GM12878 (cell line): ENCODE measurements around the gene NUDT3. TPM values are rescaled to one million over a fixed set of nuclear protein-coding genes. Genes with fewer than 3 reads are reported as not detected.

Experiments
- CHD2 ChIP-seq: IDR thresholded peaks from 2 replicates; pipeline ENCODE4 v1.6.1; 2011; ENCODE audit warnings: low read depth, low read length, improper control_type of control experiment, borderline replicate concordance
- E2F4 ChIP-seq: IDR thresholded peaks from 2 replicates; pipeline ENCODE4 v1.6.1; 2012; ENCODE audit warnings: low read depth, low read length, improper control_type of control experiment
- E2F8 ChIP-seq: fragments of 450-650 bp; IDR thresholded peaks from 2 replicates; pipeline ENCODE4 v1.6.1; 2018; ENCODE audit warnings: mild to moderate bottlenecking, low read depth, moderate library complexity; ENCODE audit not compliant: partially characterized antibody
- EP300 ChIP-seq, 2 experiments: fragments of 150-350 bp in 1 of 2; IDR thresholded peaks; 2 replicates each; pipeline ENCODE4 v1.6.1; 2011 to 2012; ENCODE audit warnings: low read depth in 2 of 2, low read length in 2 of 2, borderline replicate concordance in 1 of 2, improper control_type of control experiment in 1 of 2, inconsistent platforms in 1 of 2; ENCODE audit not compliant: control insufficient read depth in 1 of 2
- ESRRA ChIP-seq: IDR thresholded peaks from 2 replicates; pipeline ENCODE4 v1.6.1; 2012; ENCODE audit warnings: mild to moderate bottlenecking, low read length, improper control_type of control experiment
- FOXM1 ChIP-seq: IDR thresholded peaks from 2 replicates; pipeline ENCODE4 v1.6.1; 2012; ENCODE audit warnings: low read depth, mild to moderate bottlenecking, inconsistent platforms, low read length, moderate library complexity
- GABPA ChIP-seq: IDR thresholded peaks from 2 replicates; pipeline ENCODE4 v1.6.1; 2014; ENCODE audit warnings: antibody characterized with exemption, low read depth, mild to moderate bottlenecking, inconsistent platforms
- KLF5 ChIP-seq: fragments of 450-650 bp; IDR thresholded peaks from 2 replicates; pipeline ENCODE4 v1.6.1; 2014; ENCODE audit warnings: mild to moderate bottlenecking; ENCODE audit not compliant: partially characterized antibody
- NBN ChIP-seq: fragments of 450-650 bp; IDR thresholded peaks from 2 replicates; pipeline ENCODE4 v1.6.1; 2016
- NR2C1 ChIP-seq: fragments of 450-650 bp; IDR thresholded peaks from 2 replicates; pipeline ENCODE4 v1.6.1; 2017; ENCODE audit warnings: antibody characterized with exemption, mild to moderate bottlenecking, moderate library complexity
- NRF1 ChIP-seq: conservative IDR thresholded peaks from 2 replicates; pipeline ENCODE4 v1.6.1; 2011; ENCODE audit warnings: mild to moderate bottlenecking, low read depth, low read length, improper control_type of control experiment
- POLR2AphosphoS2 ChIP-seq: IDR thresholded peaks from 2 replicates; pipeline ENCODE4 v1.6.1; 2011; ENCODE audit warnings: low read depth, mild to moderate bottlenecking, low read length, improper control_type of control experiment, moderate library complexity
- POLR2AphosphoS5 ChIP-seq: IDR thresholded peaks from 2 replicates; pipeline ENCODE4 v1.6.1; 2011; ENCODE audit warnings: mild to moderate bottlenecking, low read length, inconsistent platforms
- RB1 ChIP-seq: fragments of 450-650 bp; formaldehyde crosslinking; IDR thresholded peaks from 2 replicates; pipeline ENCODE4 v1.6.1; 2017; ENCODE audit warnings: mild to moderate bottlenecking, borderline replicate concordance
- SIX5 ChIP-seq: IDR thresholded peaks from 2 replicates; pipeline ENCODE4 v1.6.1; 2011; ENCODE audit warnings: mild to moderate bottlenecking, low read depth, low read length, moderate library complexity; ENCODE audit not compliant: severe bottlenecking
- SMAD1 ChIP-seq: fragments of 450-650 bp; IDR thresholded peaks from 2 replicates; pipeline ENCODE4 v1.6.1; 2018; ENCODE audit warnings: mild to moderate bottlenecking, low read depth; ENCODE audit not compliant: partially characterized antibody
- SUPT20H ChIP-seq: IDR thresholded peaks from 2 replicates; pipeline ENCODE4 v1.6.1; 2011; ENCODE audit warnings: low read depth, mild to moderate bottlenecking, low read length, moderate library complexity, borderline replicate concordance; ENCODE audit not compliant: control insufficient read depth
- SUZ12 ChIP-seq: fragments of 200-600 bp; sonication (generic); IDR thresholded peaks from one replicate; pipeline ENCODE4 v1.6.1; 2018; ENCODE audit warnings: antibody characterized with exemption, mild to moderate bottlenecking; ENCODE audit not compliant: unreplicated experiment
- TAF1 ChIP-seq: IDR thresholded peaks from 2 replicates; pipeline ENCODE4 v1.6.1; 2011; ENCODE audit warnings: mild to moderate bottlenecking, low read depth, low read length, borderline replicate concordance
- TCF7 ChIP-seq: IDR thresholded peaks from 2 replicates; pipeline ENCODE4 v1.6.1; 2014; ENCODE audit warnings: antibody characterized with exemption, borderline replicate concordance
- ZNF217 ChIP-seq: fragments of 450-650 bp; IDR thresholded peaks from 2 replicates; pipeline ENCODE4 v1.6.1; 2017; ENCODE audit warnings: antibody characterized with exemption, mild to moderate bottlenecking
- ZNF687 ChIP-seq: fragments of 450-650 bp; IDR thresholded peaks from 2 replicates; pipeline ENCODE4 v1.6.1; 2017; ENCODE audit warnings: mild to moderate bottlenecking, moderate library complexity
- polyA plus RNA-seq, 11 experiments: library from polyadenylated mRNA; depleted of rRNA in 4 of 11; unstranded in 6 of 11; stranded (reverse) in 5 of 11; fragments of >200 nt; fragmentation: Nextera tagmentation in 4 of 11; fragmentation: Illumina TruSeq in 1 of 11; extraction: Ambion mirVana in 4 of 11; extraction: Trizol in 1 of 11; gene quantifications; 1 replicate in 1 of 11; 2 replicates in 10 of 11; pipeline versions ENCODE4 v1.2.1 to v1.2.3, GENCODE V29; 2011 to 2016; ENCODE audit warnings: inconsistent platforms in 2 of 11, missing spikeins in 2 of 11, low read depth in 1 of 11
- total RNA-seq, 4 experiments: library from RNA; depleted of rRNA in 3 of 4; stranded (reverse); fragments of >200 nt in 3 of 4; fragmentation: Illumina TruSeq in 1 of 4; extraction: Trizol in 1 of 4; gene quantifications; 2 replicates each; pipeline versions ENCODE4 v1.2.1 to v1.2.3, GENCODE V29; 2013 to 2021

Gene NUDT3
- total and polyA plus RNA-seq, 10 of the 15 experiments (the other 5 are each of a cell fraction or from before 2014, with no cell fraction given) = 2.4 to 32.3 (median 25.5) TPM

GRCh38 chr6:34315780-34316179 is 76.7 kb downstream of the NUDT3 start (continued):
- TF ChIP-seq ZNF687 = peak; percentile 79
- TF ChIP-seq E2F8 = no peak
- TF ChIP-seq NRF1 = no peak
- TF ChIP-seq NR2C1 = no peak
- no peak for TF ChIP-seq E2F4
- TF ChIP-seq POLR2AphosphoS5 = no peak
- no peak for TF ChIP-seq SUPT20H
- no peak for TF ChIP-seq CHD2
- TF ChIP-seq ESRRA = no peak
- peak; percentile 70; the same call in 1 of the 2 replicates for TF ChIP-seq NBN
- no peak for TF ChIP-seq TAF1
- TF ChIP-seq TCF7 = peak; percentile 98
- no peak for TF ChIP-seq POLR2AphosphoS2
- TF ChIP-seq SMAD1 = no peak
- TF ChIP-seq FOXM1 = peak; percentile 42; the same call in 1 of the 2 replicates
- TF ChIP-seq ZNF217 = 0 out of 2 replicates have a peak, but pooled peaks have one; percentile 69
- TF ChIP-seq RB1 = no peak
- TF ChIP-seq SUZ12 = no peak
- peak; percentile 37 to 54; a peak in 2 of 4 replicates for TF ChIP-seq EP300 (IDR thresholded peaks at IDR 0.05; ENCODE audit: borderline replicate concordance in 1 of 2, control insufficient read depth in 1 of 2, low read depth in 2 of 2, low read length in 2 of 2)
- no peak for TF ChIP-seq KLF5
- TF ChIP-seq GABPA = no peak
- TF ChIP-seq SIX5 = no peak
